ENCODE results near the gene MMP25.

MMP25 gene

GRCh38 chr16:3014971-3015370, 31.4 kb upstream of the MMP25 start:
- DNase-seq: no peak
- intact Hi-C loops (cut with DNase I): no loop called here

GRCh38 chr16:3015865-3016521, 30.4 kb upstream of the MMP25 start:
- no peak for DNase-seq
- intact Hi-C loops (cut with DNase I): no loop called here

- intact Hi-C loops (cut with DNase I): no loop called here
- no peak for DNase-seq
Measured at GRCh38 chr16:3017344-3017743, 29.0 kb upstream of the MMP25 start.

DNA sequence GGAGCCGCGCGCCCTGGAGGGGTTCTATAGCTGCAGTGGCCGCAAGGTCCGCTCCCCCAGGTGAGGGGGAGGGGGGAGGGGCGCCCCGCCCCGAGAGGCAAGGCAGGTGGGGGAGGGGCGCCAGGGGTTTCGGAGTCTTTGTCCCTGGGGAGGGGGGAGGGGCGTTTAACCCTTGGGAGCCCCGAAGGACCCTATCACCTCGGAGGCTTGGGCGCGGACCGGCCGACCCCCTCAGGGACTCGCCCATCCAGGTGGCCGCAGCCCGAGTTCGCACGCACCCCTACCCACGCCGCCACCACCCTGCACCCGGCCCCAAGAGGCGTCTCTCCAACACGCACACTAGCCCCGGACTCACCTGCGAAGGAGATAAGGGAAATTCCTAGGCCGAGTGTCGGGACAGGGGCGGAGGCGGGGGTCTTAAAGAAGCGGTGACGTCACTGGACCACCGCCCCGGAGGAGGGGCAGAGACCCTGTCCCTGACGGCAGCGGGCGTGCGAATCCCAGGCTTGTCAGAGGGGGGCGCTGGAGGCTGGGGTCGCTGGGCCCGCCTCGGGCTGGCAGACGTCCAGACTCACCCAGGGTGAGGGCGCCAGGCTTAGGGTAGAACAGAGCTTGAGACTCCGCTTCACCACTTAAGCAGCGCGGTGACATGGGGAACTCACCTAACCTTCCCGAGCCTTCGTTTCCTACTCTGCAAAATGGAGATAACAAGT, 28.4 kb upstream of the MMP25 start, which contains the start of gene CLDN6:
Gene CLDN6 (minus strand): TSS at position 390 of the 713 bp plus-strand sequence. CDS start 2,162 bp downstream, outside the sequence.
- intact Hi-C loops (cut with DNase I): no loop called here
- peak in 9 of 42 donors; percentile 19 to 58 (median 44) for DNase-seq

- DNase-seq: peak in 1 of 42 donors; percentile 43
- intact Hi-C loops (cut with DNase I): no loop called here
Measured at GRCh38 chr16:3019594-3020246, 26.6 kb upstream of the MMP25 start.

DNA sequence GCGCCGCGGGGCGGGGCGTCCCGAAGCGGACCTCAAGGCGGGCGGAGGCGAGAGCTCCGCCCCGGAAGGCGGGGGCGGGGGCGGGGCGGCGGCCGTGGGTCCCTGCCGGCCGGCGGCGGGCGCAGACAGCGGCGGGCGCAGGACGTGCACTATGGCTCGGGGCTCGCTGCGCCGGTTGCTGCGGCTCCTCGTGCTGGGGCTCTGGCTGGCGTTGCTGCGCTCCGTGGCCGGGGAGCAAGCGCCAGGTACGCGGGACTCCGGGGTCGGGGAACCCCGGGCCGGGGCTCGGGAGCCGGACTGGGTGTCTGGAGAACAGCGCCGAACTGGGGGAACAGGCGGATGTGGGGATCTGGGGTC, 26.1 kb upstream of the MMP25 start, which contains the start of gene TNFRSF12A:
Gene TNFRSF12A (plus strand): TSS at position 122 of the 357 bp plus-strand sequence. CDS start 30 bp downstream, at position 152.
- intact Hi-C loops (cut with DNase I): no loop called here
- DNase-seq: peak in 33 of 42 donors; percentile 35 to 79 (median 53)

DNA sequence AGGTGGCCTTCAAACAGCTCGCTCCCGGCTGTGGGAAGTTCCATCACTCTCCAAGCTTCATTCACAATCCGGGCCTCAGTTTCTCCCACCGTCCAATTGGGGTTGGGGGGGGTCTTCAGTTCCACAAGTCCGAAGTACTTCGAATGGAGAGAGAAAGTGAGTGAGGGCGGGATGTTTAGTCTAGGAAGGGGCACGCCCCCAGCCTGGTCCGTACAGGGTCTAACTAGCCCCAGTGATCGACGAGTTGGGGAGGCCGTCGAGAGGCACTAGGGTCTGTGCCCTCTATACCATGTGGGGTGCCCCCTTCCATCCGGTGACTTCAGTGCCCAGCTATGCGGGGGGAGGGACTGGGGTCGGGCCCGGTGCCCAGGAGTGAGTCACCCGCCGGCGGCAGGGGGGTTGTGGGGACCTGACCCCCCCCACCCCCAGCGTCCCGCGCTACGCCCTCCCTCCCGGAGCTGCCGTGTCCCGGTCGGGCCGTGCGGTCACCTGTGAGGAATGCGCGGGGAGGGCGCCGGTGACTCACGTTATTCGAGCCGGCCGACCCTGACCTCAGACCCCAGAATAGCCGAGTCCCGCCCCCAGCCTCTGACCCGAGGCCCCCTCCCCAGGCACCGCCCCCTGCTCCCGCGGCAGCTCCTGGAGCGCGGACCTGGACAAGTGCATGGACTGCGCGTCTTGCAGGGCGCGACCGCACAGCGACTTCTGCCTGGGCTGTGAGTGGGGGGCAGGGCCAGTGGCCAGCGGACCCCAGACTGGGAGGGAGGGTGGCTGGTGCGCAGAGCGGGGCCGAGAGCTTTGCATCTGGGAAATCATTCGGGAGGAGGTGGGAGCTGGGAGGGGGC, 25.5 kb upstream of the MMP25 start:
- peak in 32 of 42 donors; percentile 27 to 86 (median 56) for DNase-seq
- intact Hi-C loops (cut with DNase I): no loop called here

DNA sequence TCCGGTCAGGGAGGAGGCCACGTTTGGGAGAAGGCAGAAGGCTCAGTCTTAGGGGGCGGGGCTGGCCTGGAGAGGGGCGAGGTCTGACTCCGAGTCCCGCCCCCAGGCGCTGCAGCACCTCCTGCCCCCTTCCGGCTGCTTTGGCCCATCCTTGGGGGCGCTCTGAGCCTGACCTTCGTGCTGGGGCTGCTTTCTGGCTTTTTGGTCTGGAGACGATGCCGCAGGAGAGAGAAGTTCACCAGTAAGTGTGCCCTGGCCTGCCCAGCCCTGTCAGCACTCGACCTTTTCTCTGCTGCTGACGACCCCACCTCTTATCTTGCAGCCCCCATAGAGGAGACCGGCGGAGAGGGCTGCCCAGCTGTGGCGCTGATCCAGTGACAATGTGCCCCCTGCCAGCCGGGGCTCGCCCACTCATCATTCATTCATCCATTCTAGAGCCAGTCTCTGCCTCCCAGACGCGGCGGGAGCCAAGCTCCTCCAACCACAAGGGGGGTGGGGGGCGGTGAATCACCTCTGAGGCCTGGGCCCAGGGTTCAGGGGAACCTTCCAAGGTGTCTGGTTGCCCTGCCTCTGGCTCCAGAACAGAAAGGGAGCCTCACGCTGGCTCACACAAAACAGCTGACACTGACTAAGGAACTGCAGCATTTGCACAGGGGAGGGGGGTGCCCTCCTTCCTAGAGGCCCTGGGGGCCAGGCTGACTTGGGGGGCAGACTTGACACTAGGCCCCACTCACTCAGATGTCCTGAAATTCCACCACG, 24.7 kb upstream of the MMP25 start:
- intact Hi-C loops (cut with DNase I): loop anchor here (2.0 kb wide), 1 partner anchor 17 kb away; no protein-coding TSS in a partner anchor
- DNase-seq: peak in 35 of 42 donors; percentile 23 to 83 (median 56)

- DNase-seq: peak; percentile 73 to 97 (median 88)
- intact Hi-C loops (cut with DNase I): loop anchor here (2.0 kb wide), 1 partner anchor 17 kb away; no protein-coding TSS in a partner anchor
Measured at GRCh38 chr16:3022208-3022683, 24.1 kb upstream of the MMP25 start.

GRCh38 chr16:3022684-3023414, 23.5 kb upstream of the MMP25 start:
- intact Hi-C loops (cut with DNase I): loop anchor here (2.0 kb wide), 1 partner anchor 18 kb away; no protein-coding TSS in a partner anchor
- no peak for DNase-seq

DNA sequence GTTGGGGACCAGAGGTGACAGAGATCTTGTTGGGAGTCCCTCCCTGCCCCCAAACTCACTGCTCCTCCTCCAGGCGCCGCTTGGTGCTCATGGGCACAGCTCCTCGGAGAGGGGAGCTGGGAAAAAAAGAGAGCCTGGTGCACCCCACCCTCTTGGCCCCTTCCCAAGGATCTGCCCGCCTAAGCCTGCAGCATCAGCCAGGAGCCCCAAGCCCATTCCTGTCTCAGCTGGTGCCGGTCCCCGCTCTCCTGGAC, 23.0 kb upstream of the MMP25 start:
- DNase-seq: peak in 40 of 42 donors; percentile 27 to 81 (median 59)
- intact Hi-C loops (cut with DNase I): loop anchor here (2.0 kb wide), 1 partner anchor 19 kb away; no protein-coding TSS in a partner anchor

GRCh38 chr16:3023669-3024478, 22.5 kb upstream of the MMP25 start, which contains the start of the genes HCFC1R1 and THOC6:
Gene HCFC1R1 (minus strand): TSS chr16:3023942. CDS start chr16:3023941, 1 bp downstream.
Gene THOC6 (plus strand): TSS chr16:3024035. CDS start chr16:3024327, 292 bp downstream.
- intact Hi-C loops (cut with DNase I): loop anchor here (2.0 kb wide), 1 partner anchor 19 kb away; no protein-coding TSS in a partner anchor
- peak; percentile 96 to 99 (median 98) for DNase-seq

GRCh38 chr16:3025032-3026002, 21.0 kb upstream of the MMP25 start:
- intact Hi-C loops (cut with DNase I): no loop called here
- DNase-seq: no peak

DNA sequence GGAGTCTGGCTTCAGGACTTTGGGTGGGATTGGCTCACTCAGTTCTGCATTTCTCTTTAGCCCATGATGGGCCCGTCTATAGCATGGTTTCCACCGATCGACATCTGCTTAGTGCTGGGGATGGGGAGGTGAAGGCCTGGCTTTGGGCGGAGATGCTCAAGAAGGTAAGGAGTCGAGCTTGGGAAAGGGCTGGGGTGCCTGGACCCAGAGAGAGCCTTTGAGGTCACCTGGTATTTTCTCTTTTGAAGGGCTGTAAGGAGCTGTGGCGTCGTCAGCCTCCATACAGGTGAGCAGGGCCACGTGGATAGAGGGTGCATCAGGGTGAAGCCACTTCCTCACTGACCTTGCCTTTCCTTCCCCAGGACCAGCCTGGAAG, 20.4 kb upstream of the MMP25 start:
- no peak for DNase-seq
- intact Hi-C loops (cut with DNase I): no loop called here

Measured in head of caudate nucleus (tissue), 42 donors.